RWPE2 (cell line): ENCODE data around the gene SLC24A3.

Experiments
- ATAC-seq: fragments of 200-7000 bp; cut with Tn5 transposase; 3 replicates; pipeline ENCODE4 v1.9.1; 2021; ENCODE audit warnings: low read depth
- DNase-seq: peaks from one replicate; pipeline ENCODE4 v3.0.0-alpha.2; 2020; ENCODE audit warnings: low spot score
- H3K27ac ChIP-seq: fragments of 450-650 bp; 2 replicates; pipeline ENCODE4 v1.5.1; 2017; ENCODE audit warnings: mild to moderate bottlenecking; ENCODE audit not compliant: poor library complexity, severe bottlenecking
- H3K27me3 ChIP-seq: fragments of 250-450 bp; sonication (Bioruptor Pico); 2 replicates; pipeline ENCODE4 v1.5.1; 2021; ENCODE audit warnings: mild to moderate bottlenecking, moderate library complexity; ENCODE audit not compliant: insufficient read depth, poor library complexity, severe bottlenecking
- H3K36me3 ChIP-seq: fragments of 250-450 bp; sonication (Bioruptor Pico); 2 replicates; pipeline ENCODE4 v1.5.1; 2020; ENCODE audit warnings: low read depth, mild to moderate bottlenecking, moderate library complexity
- H3K4me1 ChIP-seq: fragments of 250-450 bp; sonication (Bioruptor Pico); 2 replicates; pipeline ENCODE4 v1.5.1; 2021; ENCODE audit warnings: mild to moderate bottlenecking, moderate library complexity; ENCODE audit not compliant: insufficient read depth, poor library complexity, severe bottlenecking
- H3K4me3 ChIP-seq: fragments of 250-450 bp; sonication (Bioruptor Pico); 2 replicates; pipeline ENCODE4 v1.5.1; 2021; ENCODE audit warnings: mild to moderate bottlenecking, moderate library complexity; ENCODE audit not compliant: severe bottlenecking
- H3K9me3 ChIP-seq: fragments of 250-450 bp; sonication (Bioruptor Pico); 2 replicates; pipeline ENCODE4 v1.5.1; 2021; ENCODE audit warnings: mild to moderate bottlenecking, moderate library complexity; ENCODE audit not compliant: severe bottlenecking
- TF ChIP-seq, protein P1 (sequence below): fragments of 450-650 bp; IDR thresholded peaks from one replicate; pipeline ENCODE4 v1.5.1; 2017; ENCODE audit warnings: mild to moderate bottlenecking, moderate library complexity; ENCODE audit not compliant: poor library complexity, severe bottlenecking

SLC24A3 gene

GRCh38 chr20:19338380-19338779 is 125.9 kb downstream of the SLC24A3 start:
- Histone ChIP-seq H3K27me3 (no peaks in the 10 kb centered on the region), H3K36me3 (no peaks in the 10 kb centered on the region)

DNA sequence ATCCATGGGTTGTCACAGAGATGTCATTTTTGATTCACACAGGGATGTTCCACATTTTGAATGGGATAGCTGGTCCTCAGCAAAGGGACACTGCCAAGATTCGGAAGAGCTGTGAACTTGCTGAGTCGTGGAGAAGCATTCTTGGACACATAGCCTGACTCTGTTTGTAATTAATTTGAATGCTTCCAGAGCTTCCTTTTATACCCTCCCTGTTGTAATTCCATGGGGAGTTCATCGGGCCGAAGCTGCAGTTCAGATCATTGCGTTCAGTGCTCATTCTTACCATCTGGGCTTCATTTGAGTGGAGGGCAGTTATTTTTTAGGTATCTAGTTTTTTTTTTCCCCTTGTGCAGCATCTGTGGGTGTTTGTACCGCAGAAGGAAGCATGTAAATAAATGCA is 126.5 kb downstream of the SLC24A3 start:
- no peaks in the 10 kb centered on the region for H3K36me3 ChIP-seq
- no peaks in the 10 kb centered on the region for H3K27me3 ChIP-seq
- H3K4me3 ChIP-seq, result no peak overlapping the region
- H3K27ac ChIP-seq, result no peak overlapping the region
- no peaks in the 10 kb centered on the region for H3K9me3 ChIP-seq
- no peaks in the 10 kb centered on the region for H3K4me1 ChIP-seq
- ATAC-seq (no peak), DNase-seq (no peak)
- TF ChIP-seq, protein P1, sequence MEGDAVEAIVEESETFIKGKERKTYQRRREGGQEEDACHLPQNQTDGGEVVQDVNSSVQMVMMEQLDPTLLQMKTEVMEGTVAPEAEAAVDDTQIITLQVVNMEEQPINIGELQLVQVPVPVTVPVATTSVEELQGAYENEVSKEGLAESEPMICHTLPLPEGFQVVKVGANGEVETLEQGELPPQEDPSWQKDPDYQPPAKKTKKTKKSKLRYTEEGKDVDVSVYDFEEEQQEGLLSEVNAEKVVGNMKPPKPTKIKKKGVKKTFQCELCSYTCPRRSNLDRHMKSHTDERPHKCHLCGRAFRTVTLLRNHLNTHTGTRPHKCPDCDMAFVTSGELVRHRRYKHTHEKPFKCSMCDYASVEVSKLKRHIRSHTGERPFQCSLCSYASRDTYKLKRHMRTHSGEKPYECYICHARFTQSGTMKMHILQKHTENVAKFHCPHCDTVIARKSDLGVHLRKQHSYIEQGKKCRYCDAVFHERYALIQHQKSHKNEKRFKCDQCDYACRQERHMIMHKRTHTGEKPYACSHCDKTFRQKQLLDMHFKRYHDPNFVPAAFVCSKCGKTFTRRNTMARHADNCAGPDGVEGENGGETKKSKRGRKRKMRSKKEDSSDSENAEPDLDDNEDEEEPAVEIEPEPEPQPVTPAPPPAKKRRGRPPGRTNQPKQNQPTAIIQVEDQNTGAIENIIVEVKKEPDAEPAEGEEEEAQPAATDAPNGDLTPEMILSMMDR, result no peak

More at GRCh38 chr20:19338380-19338779, 125.9 kb downstream of the SLC24A3 start:
- no peaks in the 10 kb centered on the region for H3K9me3 ChIP-seq
- H3K27ac ChIP-seq, result no peak overlapping the region
- H3K4me1 ChIP-seq, result no peaks in the 10 kb centered on the region
- no peak for DNase-seq
- TF ChIP-seq, protein P1, result no peak
- no peak for ATAC-seq
- no peak overlapping the region for H3K4me3 ChIP-seq

DNA sequence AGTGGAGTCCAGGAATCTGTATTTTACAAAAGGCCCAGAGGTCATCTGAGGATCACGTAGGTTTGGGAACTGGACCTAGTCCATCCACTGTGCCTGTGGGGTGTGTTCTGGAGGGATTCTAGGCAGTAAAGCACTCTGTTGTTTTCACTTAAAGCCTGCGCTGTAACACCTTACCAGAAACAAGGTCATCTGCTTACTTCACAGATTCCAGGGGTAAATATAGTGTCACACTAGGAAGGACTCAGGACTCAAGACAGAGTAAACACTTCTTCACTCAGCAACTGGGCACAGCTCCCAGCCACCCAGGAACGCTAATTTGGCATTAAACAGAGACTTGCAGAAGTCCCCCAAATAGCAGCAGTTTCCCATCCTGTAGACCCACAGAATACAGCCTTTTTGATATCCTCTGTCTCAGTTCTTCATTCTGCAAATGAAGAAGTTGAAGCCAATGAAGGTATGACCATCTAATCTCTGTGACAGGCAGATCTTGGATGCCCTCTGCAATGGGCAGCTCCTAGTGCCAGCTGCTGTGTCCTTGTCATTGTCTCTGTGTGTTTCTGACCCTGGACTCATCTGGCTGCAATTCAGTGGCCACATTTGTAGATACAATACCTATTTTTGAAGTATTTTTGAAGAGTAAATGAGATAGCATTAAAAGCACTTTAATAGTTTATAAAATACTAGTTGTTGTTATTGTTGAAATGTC is 129.1 kb downstream of the SLC24A3 start:
- TF ChIP-seq, protein P1, result no peak
- ATAC-seq, result no peak
- Histone ChIP-seq H3K27me3 (no peaks in the 10 kb centered on the region), H3K4me1 (no peaks in the 10 kb centered on the region), H3K4me3 (no peak overlapping the region), H3K27ac (no peak overlapping the region), H3K36me3 (no peaks in the 10 kb centered on the region), H3K9me3 (no peaks in the 10 kb centered on the region)
- DNase-seq, result no peak

GRCh38 chr20:19344341-19344740 is 131.9 kb downstream of the SLC24A3 start:
- TF ChIP-seq, protein P1, result no peak
- ATAC-seq, result no peak
- no peaks in the 10 kb centered on the region for H3K9me3 ChIP-seq
- H3K4me1 ChIP-seq, result no peaks in the 10 kb centered on the region
- DNase-seq, result no peak
- H3K36me3 ChIP-seq, result no peaks in the 10 kb centered on the region
- H3K27me3 ChIP-seq, result no peaks in the 10 kb centered on the region
- H3K27ac ChIP-seq, result no peak overlapping the region
- H3K4me3 ChIP-seq, result no peak overlapping the region

- TF ChIP-seq, protein P1, result no peak
- Histone ChIP-seq H3K36me3 (no peaks in the 10 kb centered on the region), H3K9me3 (no peaks in the 10 kb centered on the region), H3K4me3 (no peak overlapping the region), H3K27ac (no peak overlapping the region), H3K27me3 (no peaks in the 10 kb centered on the region), H3K4me1 (no peaks in the 10 kb centered on the region)
- ATAC-seq, result no peak
- no peak for DNase-seq
Observed at GRCh38 chr20:19347943-19348456, 135.6 kb downstream of the SLC24A3 start.
